K562 (cell line): ENCODE measurements around the gene LRIF1. TPM values are rescaled to one million over a fixed set of nuclear protein-coding genes. Genes with fewer than 3 reads are reported as not detected.
A peak's percentile ranks its signal among the peaks of the same experiment; 100 is the strongest.

Source experiments
- ARID3A ChIP-seq: IDR thresholded peaks from 2 replicates; pipeline ENCODE4 v1.6.1; 2012; ENCODE audit warnings: low read depth, low read length, improper control_type of control experiment, borderline replicate concordance
- ARNT ChIP-seq, 2 experiments: fragments of 450-650 bp; IDR thresholded peaks; 2 replicates each; pipeline ENCODE4 v1.6.1; 2016; ENCODE audit warnings: mild to moderate bottlenecking in 1 of 2
- ATF1 ChIP-seq, 2 experiments: fragments of 450-650 bp in 1 of 2; IDR thresholded peaks; 2 replicates each; pipeline ENCODE4 v1.6.1; 2016; ENCODE audit warnings: missing compliant biosample characterization in 1 of 2, missing genetic modification characterization in 1 of 2
- CC2D1A ChIP-seq: fragments of 450-650 bp; IDR thresholded peaks from 2 replicates; pipeline ENCODE4 v1.6.1; 2017; ENCODE audit warnings: mild to moderate bottlenecking
- CEBPZ ChIP-seq: fragments of 150-350 bp; IDR thresholded peaks from 2 replicates; pipeline ENCODE4 v1.6.1; 2014; ENCODE audit warnings: low read depth, mild to moderate bottlenecking, low read length, borderline replicate concordance
- CGGBP1 ChIP-seq: fragments of 250-450 bp; sonication (Bioruptor Pico); IDR thresholded peaks from 2 replicates; pipeline ENCODE4 v1.9.0; 2021; ENCODE audit warnings: mild to moderate bottlenecking
- CREB3 ChIP-seq: fragments of 450-650 bp; conservative IDR thresholded peaks from 2 replicates; pipeline ENCODE4 v1.6.1; 2016; ENCODE audit warnings: missing genetic modification characterization, low read depth, mild to moderate bottlenecking, missing compliant biosample characterization, moderate library complexity
- DNMT1 ChIP-seq: fragments of 450-650 bp; IDR thresholded peaks from 2 replicates; pipeline ENCODE4 v1.6.1; 2016; ENCODE audit warnings: antibody characterized with exemption, mild to moderate bottlenecking
- HLTF ChIP-seq: fragments of 450-650 bp; IDR thresholded peaks from 2 replicates; pipeline ENCODE4 v1.6.1; 2016
- NFRKB ChIP-seq: fragments of 450-650 bp; IDR thresholded peaks from 2 replicates; pipeline ENCODE4 v1.6.1; 2016; ENCODE audit warnings: low read depth
- POLR2B ChIP-seq: fragments of 450-650 bp; IDR thresholded peaks from 2 replicates; pipeline ENCODE4 v1.6.1; 2018; ENCODE audit warnings: low read depth; ENCODE audit not compliant: partially characterized antibody
- PURB ChIP-seq: sonication (generic); formaldehyde crosslinking; IDR thresholded peaks from 2 replicates; pipeline ENCODE4 v1.9.0; 2021; ENCODE audit warnings: low read depth, mild to moderate bottlenecking, missing genetic modification reagents
- RFX7 ChIP-seq: fragments of 250-450 bp; sonication (Bioruptor Pico); IDR thresholded peaks from 2 replicates; pipeline ENCODE4 v1.5.1; 2021; ENCODE audit warnings: mild to moderate bottlenecking
- SMARCA4 ChIP-seq: fragments of 450-650 bp; IDR thresholded peaks from 2 replicates; pipeline ENCODE4 v1.6.1; 2016
- SP2 ChIP-seq: IDR thresholded peaks from 2 replicates; pipeline ENCODE4 v1.6.1; 2011; ENCODE audit warnings: mild to moderate bottlenecking, low read depth, low read length, moderate library complexity; ENCODE audit not compliant: poor library complexity, severe bottlenecking; ENCODE audit errors: extremely low read depth
- VEZF1 ChIP-seq: fragments of 200-800 bp; sonication (Bioruptor generic); IDR thresholded peaks from 2 replicates; pipeline ENCODE4 v1.6.1; 2017; ENCODE audit warnings: missing genetic modification characterization, missing compliant biosample characterization
- ZEB2 ChIP-seq: fragments of 450-650 bp; IDR thresholded peaks from 2 replicates; pipeline ENCODE4 v1.6.1; 2016
- ZNF24 ChIP-seq: fragments of 450-650 bp; IDR thresholded peaks from 2 replicates; pipeline ENCODE4 v1.6.1; 2016
- ZNF280B ChIP-seq: fragments of 250-450 bp; sonication (Bioruptor Pico); IDR thresholded peaks from 2 replicates; pipeline ENCODE4 v1.5.1; 2021; ENCODE audit warnings: mild to moderate bottlenecking
- ZNF76 ChIP-seq: fragments of 250-450 bp; sonication (Bioruptor Pico); IDR thresholded peaks from 2 replicates; pipeline ENCODE4 v1.4.0; 2020; ENCODE audit warnings: mild to moderate bottlenecking, moderate library complexity, borderline replicate concordance
- polyA plus RNA-seq, 8 experiments: library from polyadenylated mRNA; depleted of rRNA in 4 of 8; stranded (reverse) in 5 of 8; unstranded in 3 of 8; fragments of >200 nt; fragmentation: Nextera tagmentation in 2 of 8; fragmentation: Illumina TruSeq in 1 of 8; extraction: Ambion mirVana in 2 of 8; extraction: Trizol in 1 of 8; gene quantifications; 2 replicates each; pipeline versions ENCODE4 v1.2.1 to v1.2.3, GENCODE V29; 2011 to 2014; ENCODE audit warnings: inconsistent platforms in 1 of 8, missing spikeins in 1 of 8
- total RNA-seq, 7 experiments: library from RNA; depleted of rRNA in 6 of 7; stranded (reverse); fragments of >200 nt in 6 of 7; fragmentation: Illumina TruSeq in 2 of 7; extraction: Trizol in 2 of 7; gene quantifications; 2 replicates each; pipeline versions ENCODE4 v1.2.1 to v1.2.3, GENCODE V29; 2011 to 2021; ENCODE audit warnings: low replicate concordance in 1 of 7

Gene LRIF1
- total and polyA plus RNA-seq, 9 of the 15 experiments (the other 6 are each of a cell fraction or from before 2014, with no cell fraction given): 35.6 to 88.8 (median 74.1) TPM

- TF ChIP-seq PURB (no peak), VEZF1 (CRISPR knock-in tag) (no peak), HLTF (0 out of 2 replicates have a peak, but pooled peaks have one; percentile 40), RFX7 (no peak), DNMT1 (0 out of 2 replicates have a peak, but pooled peaks have one; percentile 69), CC2D1A (no peak), ARID3A (no peak), ZEB2 (0 out of 2 replicates have a peak, but pooled peaks have one; percentile 60), ZNF24 (peak; percentile 68; the same call in 1 of the 2 replicates), NFRKB (peak; percentile 89; the same call in 1 of the 2 replicates), CEBPZ (no peak), CREB3 (tag) (0 out of 2 replicates have a peak, but pooled peaks have one; percentile 8), SP2 (no peak), CGGBP1 (CRISPR knock-in tag) (no peak), POLR2B (peak; percentile 30), ZNF76 (CRISPR knock-in tag) (0 out of 2 replicates have a peak, but pooled peaks have one; percentile 4), SMARCA4 (peak; percentile 56; the same call in 1 of the 2 replicates), ARNT (IDR thresholded peaks at IDR 0.05) (peak in 1 of 2 experiments; percentile 59; a peak in 1 of 4 replicates), ATF1 (CRISPR knock-in tag; IDR thresholded peaks at IDR 0.05) (no peak), ATF1 (tag; IDR thresholded peaks at IDR 0.05) (0 out of 2 replicates have a peak, but pooled peaks have one; percentile 44), ZNF280B (CRISPR knock-in tag) (no peak)
Measured at GRCh38 chr1:110964455-110964903, 757 bp upstream of the LRIF1 start (continued).
